ENCODE results near the gene NSRP1.
A peak's percentile ranks its signal among the peaks of the same experiment; 100 is the strongest.

- no peak for TF ChIP-seq POLR2A (IDR thresholded peaks at IDR 0.05; ENCODE audit: low read depth, low read length)
- no peak for TF ChIP-seq POU2F2 (IDR thresholded peaks at IDR 0.05; ENCODE audit: low read depth, low read length)
- no peak for TF ChIP-seq POLR2AphosphoS5 (IDR thresholded peaks at IDR 0.05; ENCODE audit: low read depth, low read length)
- TF ChIP-seq SPI1 (IDR thresholded peaks at IDR 0.05; ENCODE audit: low read depth, low read length), result no peak
- no peak for TF ChIP-seq TAF1 (IDR thresholded peaks at IDR 0.05; ENCODE audit: low read depth, low read length)
- TF ChIP-seq PAX5 (IDR thresholded peaks at IDR 0.05; ENCODE audit: insufficient read depth, low read length, severe bottlenecking), result peak; percentile 35
These were observed 96.1 kb downstream of the NSRP1 start for GRCh38 chr17:30212750-30213149.
